HG03060 (cell line): Measurements from ENCODE around the gene REV3L.
A peak's percentile ranks its signal among the peaks of the same experiment; 100 is the strongest.

Experiments used
- ATAC-seq: cut with Tn5 transposase; IDR thresholded peaks from one replicate; pipeline ENCODE4 v1.9.1; 2021; ENCODE audit warnings: low read depth, moderate number of reproducible peaks; ENCODE audit not compliant: unreplicated experiment

REV3L gene

GRCh38 chr6:111428811-111429210 lies 54.2 kb downstream of the REV3L start:
- no peak for ATAC-seq

GRCh38 chr6:111427341-111428116 lies 55.5 kb downstream of the REV3L start:
- peak; percentile 54 for ATAC-seq

- ATAC-seq = no peak
Observed at GRCh38 chr6:111423960-111424846, 58.8 kb downstream of the REV3L start.

GRCh38 chr6:111423055-111423633 lies 59.9 kb downstream of the REV3L start:
- no peak for ATAC-seq

GRCh38 chr6:111418971-111419693 lies 63.9 kb downstream of the REV3L start:
- ATAC-seq = no peak

- no peak for ATAC-seq
Observed at GRCh38 chr6:111417946-111418345, 65.1 kb downstream of the REV3L start.

GRCh38 chr6:111417181-111417585 lies 65.8 kb downstream of the REV3L start:
- ATAC-seq = no peak

- ATAC-seq = no peak
Observed at GRCh38 chr6:111416529-111416928, 66.5 kb downstream of the REV3L start.

- no peak for ATAC-seq
Observed at GRCh38 chr6:111414373-111414772, 68.6 kb downstream of the REV3L start.

- ATAC-seq = peak; percentile 60
Observed at GRCh38 chr6:111411978-111412566, 70.9 kb downstream of the REV3L start.

GRCh38 chr6:111411046-111411445 lies 72.0 kb downstream of the REV3L start:
- no peak for ATAC-seq

- ATAC-seq = no peak
Observed at GRCh38 chr6:111410371-111410770, 72.6 kb downstream of the REV3L start.

- ATAC-seq = no peak
Observed at GRCh38 chr6:111409430-111409829, 73.6 kb downstream of the REV3L start.

GRCh38 chr6:111407686-111408085 lies 75.3 kb downstream of the REV3L start:
- no peak for ATAC-seq

GRCh38 chr6:111406200-111406721 lies 76.8 kb downstream of the REV3L start:
- peak; percentile 99 for ATAC-seq

GRCh38 chr6:111403388-111403787 lies 79.6 kb downstream of the REV3L start:
- no peak for ATAC-seq

- ATAC-seq = no peak
Observed at GRCh38 chr6:111399626-111400025, 83.4 kb downstream of the REV3L start.

- ATAC-seq = no peak
Observed at GRCh38 chr6:111388681-111389080, 94.3 kb downstream of the REV3L start.

GRCh38 chr6:111382476-111383294 lies 100.3 kb downstream of the REV3L start:
- no peak for ATAC-seq
